ENCODE measurements around the gene RCAN1.

DNA sequence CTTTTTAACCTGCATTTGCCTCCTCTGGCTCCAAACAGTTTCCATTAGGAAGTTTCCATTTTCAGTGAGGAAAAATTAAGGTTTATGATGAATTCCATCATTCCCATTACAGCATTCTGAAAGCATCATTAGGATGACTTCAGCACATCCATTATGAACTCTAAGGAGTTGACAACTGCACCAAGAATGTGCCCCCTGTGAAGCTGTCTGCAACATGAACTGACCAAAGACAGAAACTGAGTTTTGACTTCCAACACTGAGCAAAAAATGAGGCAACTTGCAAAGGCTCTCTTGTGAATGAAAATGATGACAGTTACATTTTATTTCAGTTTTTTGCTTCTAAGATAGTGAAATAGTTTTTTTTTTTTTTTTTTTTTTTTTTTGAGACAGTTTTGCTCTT is 84.7 kb downstream of the RCAN1 start:
- TF ChIP-seq EZH2phosphoT487 (IDR thresholded peaks at IDR 0.05; ENCODE audit: borderline replicate concordance, low read depth, low read length): no peak
- TF ChIP-seq, protein P1, sequence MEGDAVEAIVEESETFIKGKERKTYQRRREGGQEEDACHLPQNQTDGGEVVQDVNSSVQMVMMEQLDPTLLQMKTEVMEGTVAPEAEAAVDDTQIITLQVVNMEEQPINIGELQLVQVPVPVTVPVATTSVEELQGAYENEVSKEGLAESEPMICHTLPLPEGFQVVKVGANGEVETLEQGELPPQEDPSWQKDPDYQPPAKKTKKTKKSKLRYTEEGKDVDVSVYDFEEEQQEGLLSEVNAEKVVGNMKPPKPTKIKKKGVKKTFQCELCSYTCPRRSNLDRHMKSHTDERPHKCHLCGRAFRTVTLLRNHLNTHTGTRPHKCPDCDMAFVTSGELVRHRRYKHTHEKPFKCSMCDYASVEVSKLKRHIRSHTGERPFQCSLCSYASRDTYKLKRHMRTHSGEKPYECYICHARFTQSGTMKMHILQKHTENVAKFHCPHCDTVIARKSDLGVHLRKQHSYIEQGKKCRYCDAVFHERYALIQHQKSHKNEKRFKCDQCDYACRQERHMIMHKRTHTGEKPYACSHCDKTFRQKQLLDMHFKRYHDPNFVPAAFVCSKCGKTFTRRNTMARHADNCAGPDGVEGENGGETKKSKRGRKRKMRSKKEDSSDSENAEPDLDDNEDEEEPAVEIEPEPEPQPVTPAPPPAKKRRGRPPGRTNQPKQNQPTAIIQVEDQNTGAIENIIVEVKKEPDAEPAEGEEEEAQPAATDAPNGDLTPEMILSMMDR (conservative IDR thresholded peaks at IDR 0.05; ENCODE audit: low read length): no peak

Measured in OCI-LY7 (cell line).